Neuronal stem cell (in vitro differentiated cells): Measurements from ENCODE around the gene MINDY3.

Experiments used
- DNase-seq: peaks from one replicate; pipeline ENCODE4 v3.0.0-alpha.2; 2013; ENCODE audit warnings: low spot score
- H2AFZ ChIP-seq: one replicate; pipeline ENCODE4 v1.6.1; 2013; ENCODE audit warnings: mild to moderate bottlenecking, low read length, inconsistent platforms
- H2AK5ac ChIP-seq: 2 replicates; pipeline ENCODE4 v1.6.1; 2013; ENCODE audit warnings: low read depth, mild to moderate bottlenecking, inconsistent platforms, low read length, moderate library complexity, mixed read lengths
- H2BK120ac ChIP-seq: 2 replicates; pipeline ENCODE4 v1.6.1; 2013; ENCODE audit warnings: low read depth, mild to moderate bottlenecking, inconsistent platforms, low read length, moderate library complexity, mixed read lengths
- H2BK12ac ChIP-seq: one replicate; pipeline ENCODE4 v1.6.1; 2013; ENCODE audit warnings: low read length, inconsistent platforms
- H2BK15ac ChIP-seq: 2 replicates; pipeline ENCODE4 v1.6.1; 2013; ENCODE audit warnings: mild to moderate bottlenecking, low read length, inconsistent platforms, mixed read lengths
- H2BK5ac ChIP-seq: one replicate; pipeline ENCODE4 v1.6.1; 2013; ENCODE audit warnings: inconsistent platforms, mild to moderate bottlenecking, low read length, moderate library complexity
- H3K14ac ChIP-seq: one replicate; pipeline ENCODE4 v1.6.1; 2013; ENCODE audit warnings: low read length, inconsistent platforms
- H3K18ac ChIP-seq: 2 replicates; pipeline ENCODE4 v1.6.1; 2013; ENCODE audit warnings: low read length, inconsistent platforms
- H3K23ac ChIP-seq: 2 replicates; pipeline ENCODE4 v1.6.1; 2013; ENCODE audit warnings: low read depth, mild to moderate bottlenecking, mixed read lengths, low read length, inconsistent platforms; ENCODE audit not compliant: poor library complexity
- H3K27ac ChIP-seq: replicated peaks from 3 replicates; pipeline ENCODE4 v1.5.1; 2013; ENCODE audit warnings: low read length, inconsistent platforms
- H3K27me3 ChIP-seq, 3 experiments: 2 replicates each; pipeline ENCODE4 v1.6.1; 2013; ENCODE audit warnings: low read length in 3 of 3, mild to moderate bottlenecking in 2 of 3, inconsistent platforms in 1 of 3, low read depth in 1 of 3, mixed read lengths in 1 of 3, moderate library complexity in 1 of 3; ENCODE audit not compliant: control insufficient read depth in 3 of 3, insufficient read depth in 3 of 3
- H3K36me3 ChIP-seq, 2 donors: replicated peaks in 1 of 2; 2 replicates each; pipeline ENCODE4 v1.6.1; 2013; ENCODE audit warnings: low read length in 2 of 2; ENCODE audit not compliant: control insufficient read depth in 2 of 2, insufficient read depth in 2 of 2
- H3K4ac ChIP-seq: 2 replicates; pipeline ENCODE4 v1.6.1; 2013; ENCODE audit warnings: inconsistent platforms, mild to moderate bottlenecking, low read length, moderate library complexity
- H3K4me1 ChIP-seq, 2 donors: 1 replicate in 1 of 2; 2 replicates in 1 of 2; pipeline ENCODE4 v1.6.1; 2013; ENCODE audit warnings: low read length in 2 of 2, low read depth in 1 of 2; ENCODE audit not compliant: control insufficient read depth in 2 of 2, insufficient read depth in 1 of 2
- H3K4me2 ChIP-seq: one replicate; pipeline ENCODE4 v1.6.1; 2013; ENCODE audit warnings: mild to moderate bottlenecking, low read length, inconsistent platforms; ENCODE audit not compliant: insufficient read depth, poor library complexity, severe bottlenecking
- H3K4me3 ChIP-seq, 2 donors: 2 replicates each; pipeline ENCODE4 v1.5.1; 2013; ENCODE audit warnings: low read length in 2 of 2, mild to moderate bottlenecking in 2 of 2, inconsistent platforms in 1 of 2, moderate library complexity in 1 of 2
- H3K79me1 ChIP-seq: one replicate; pipeline ENCODE4 v1.6.1; 2013; ENCODE audit warnings: low read depth, mild to moderate bottlenecking, inconsistent platforms, low read length, moderate library complexity
- H3K9ac ChIP-seq: one replicate; pipeline ENCODE4 v1.6.1; 2013; ENCODE audit warnings: mild to moderate bottlenecking, low read depth, low read length, inconsistent platforms; ENCODE audit not compliant: poor library complexity
- H3K9me3 ChIP-seq, 2 donors: replicated peaks in 1 of 2; 2 replicates each; pipeline versions ENCODE3 to v1.6.1; 2013; ENCODE audit warnings: low read length in 2 of 2, mild to moderate bottlenecking in 2 of 2, inconsistent platforms in 1 of 2, low read depth in 1 of 2, mixed read lengths in 1 of 2, moderate library complexity in 1 of 2; ENCODE audit not compliant: control insufficient read depth in 2 of 2, insufficient read depth in 1 of 2
- H4K8ac ChIP-seq: one replicate; pipeline ENCODE4 v1.6.1; 2013; ENCODE audit warnings: low read depth, mild to moderate bottlenecking, inconsistent platforms, low read length, moderate library complexity
- H4K91ac ChIP-seq: one replicate; pipeline ENCODE4 v1.6.1; 2013; ENCODE audit warnings: low read length, low read depth, mild to moderate bottlenecking, inconsistent platforms; ENCODE audit not compliant: poor library complexity
- WGBS, 2 donors: extraction: QIAGEN DNeasy Blood & Tissue Kit; methylation state at CpG; one replicate each; pipeline ENCODE4 v1.1.7; 2013; ENCODE audit warnings: missing lambda C conversion rate in 2 of 2, mixed read lengths in 1 of 2; ENCODE audit not compliant: insufficient read length in 2 of 2, insufficient replicate concordance in 1 of 2; ENCODE audit errors: extremely low coverage in 2 of 2; 5-methylcytosine and 5-hydroxymethylcytosine counted together

The MINDY3 gene

GRCh38 chr10:15841696-15842095 lies 18.6 kb downstream of the MINDY3 start:
- Histone ChIP-seq H2BK15ac (no peak overlapping the region), H3K36me3 (peaks cover 0 to 3% of the 10 kb centered on the region in 2 donors), H2BK120ac (no peak overlapping the region), H3K27me3 (no peaks in the 10 kb centered on the region), H2BK5ac (no peak overlapping the region), H3K4ac (no peak overlapping the region), H2AK5ac (no peak overlapping the region), H3K4me2 (no peak overlapping the region), H3K18ac (no peak overlapping the region), H3K9me3 (no peaks in the 10 kb centered on the region), H4K8ac (no peak overlapping the region), H2BK12ac (no peak overlapping the region), H4K91ac (no peak overlapping the region), H3K4me3 (no peak overlapping the region), H3K79me1 (no peaks in the 10 kb centered on the region), H2AFZ (no peak overlapping the region), H3K27ac (no peak overlapping the region), H3K9ac (no peak overlapping the region), H3K4me1 (no peaks in the 10 kb centered on the region), H3K14ac (no peak overlapping the region), H3K23ac (no peak overlapping the region)
- WGBS, 2 donors: no CpG with 5 or more reads among the region's 3 CpGs
- no peak for DNase-seq

GRCh38 chr10:15836807-15837206 lies 23.5 kb downstream of the MINDY3 start:
- H4K8ac ChIP-seq: no peak overlapping the region
- WGBS, 2 donors: no CpG with 5 or more reads among the region's 4 CpGs
- no peaks in the 10 kb centered on the region for H3K27me3 ChIP-seq
- no peak overlapping the region for H3K4ac ChIP-seq
- H2AK5ac ChIP-seq: no peak overlapping the region
- H3K9ac ChIP-seq: no peak overlapping the region
- no peak overlapping the region for H2BK120ac ChIP-seq
- no peak overlapping the region for H2BK15ac ChIP-seq
- H3K4me3 ChIP-seq: no peak overlapping the region
- no peaks in the 10 kb centered on the region for H3K79me1 ChIP-seq
- H4K91ac ChIP-seq: no peak overlapping the region
- H3K4me2 ChIP-seq: no peak overlapping the region
- no peak overlapping the region for H3K18ac ChIP-seq
- no peaks in the 10 kb centered on the region for H3K4me1 ChIP-seq
- H3K36me3 ChIP-seq: peaks cover 2 to 23% of the 10 kb centered on the region in 2 donors
- no peak overlapping the region for H2AFZ ChIP-seq
- no peak overlapping the region for H2BK12ac ChIP-seq
- H3K23ac ChIP-seq: no peak overlapping the region
- H3K9me3 ChIP-seq: no peaks in the 10 kb centered on the region
- H3K27ac ChIP-seq: no peak overlapping the region
- no peak overlapping the region for H3K14ac ChIP-seq
- no peak for DNase-seq
- H2BK5ac ChIP-seq: no peak overlapping the region

GRCh38 chr10:15829495-15829894 lies 30.8 kb downstream of the MINDY3 start:
- Histone ChIP-seq H2AFZ (no peak overlapping the region), H3K27ac (no peak overlapping the region), H3K18ac (no peak overlapping the region), H2BK12ac (no peak overlapping the region), H2BK15ac (no peak overlapping the region), H3K79me1 (no peaks in the 10 kb centered on the region), H3K36me3 (peaks cover 2 to 57% of the 10 kb centered on the region in 2 donors), H3K9ac (no peak overlapping the region), H3K4me2 (no peak overlapping the region), H2BK5ac (no peak overlapping the region), H3K4me3 (no peak overlapping the region), H2AK5ac (no peak overlapping the region), H4K91ac (no peak overlapping the region), H4K8ac (no peak overlapping the region), H3K9me3 (no peaks in the 10 kb centered on the region), H3K14ac (no peak overlapping the region), H3K23ac (no peak overlapping the region), H3K4me1 (no peaks in the 10 kb centered on the region), H3K27me3 (no peaks in the 10 kb centered on the region), H2BK120ac (no peak overlapping the region), H3K4ac (no peak overlapping the region)
- no peak for DNase-seq
- no CpG with 5 or more reads among the region's 4 CpGs for WGBS, 2 donors

GRCh38 chr10:15824498-15824897 lies 35.8 kb downstream of the MINDY3 start:
- Histone ChIP-seq H3K27me3 (no peaks in the 10 kb centered on the region), H3K14ac (no peak overlapping the region), H4K91ac (no peak overlapping the region), H2AK5ac (no peak overlapping the region), H2BK15ac (no peak overlapping the region), H4K8ac (no peak overlapping the region), H3K27ac (no peak overlapping the region), H3K4ac (no peak overlapping the region), H3K4me1 (no peaks in the 10 kb centered on the region), H3K23ac (no peak overlapping the region), H3K36me3 (peaks cover 0 to 50% of the 10 kb centered on the region in 2 donors), H2BK5ac (no peak overlapping the region), H2BK120ac (no peak overlapping the region), H3K4me2 (no peak overlapping the region), H2AFZ (no peak overlapping the region), H3K4me3 (no peak overlapping the region), H3K79me1 (no peaks in the 10 kb centered on the region), H3K18ac (no peak overlapping the region), H3K9ac (no peak overlapping the region), H2BK12ac (no peak overlapping the region), H3K9me3 (no peaks in the 10 kb centered on the region)
- WGBS, 2 donors: no CpG with 5 or more reads among the region's 1 CpG
- no peak for DNase-seq
